Smooth muscle cell of bladder (primary cell): ENCODE measurements around the gene LEMD2. TPM values are rescaled to one million over a fixed set of nuclear protein-coding genes. Genes with fewer than 3 reads are reported as not detected.

Source experiments
- total RNA-seq: library from RNA; depleted of rRNA; stranded (reverse); fragments of >200 nt; gene quantifications from 2 replicates; pipeline ENCODE4 v1.2.3, GENCODE V29; 2014

The LEMD2 gene
- total RNA-seq = 32.6 and 33.7 TPM in 2 replicates

GRCh38 chr6:33788694-33789549 lies at the start of gene LEMD2:
LEMD2 (minus strand) TSS chr6:33789130; CDS start chr6:33789116, 14 bp downstream.

GRCh38 chr6:33803571-33804053 lies 14.7 kb upstream of the LEMD2 start, which contains the start of gene MLN:
MLN (minus strand) TSS chr6:33804003; CDS start chr6:33801163, 2,840 bp downstream.

GRCh38 chr6:33746651-33747100 lies 42.3 kb downstream of the LEMD2 start, which contains the start of gene IP6K3:
IP6K3 (minus strand) TSS chr6:33746905; CDS start chr6:33735476, 11,429 bp downstream.

Other genes starting within 250 kb of the LEMD2 start
- 9.4 and 11.1 TPM in 2 replicates for gene BAK1, start 208.9 kb downstream of the LEMD2 start, total RNA-seq
- gene ITPR3, start 167.8 kb downstream of the LEMD2 start, total RNA-seq = 10.5 and 15.5 TPM in 2 replicates
- gene UQCC2, start 77.4 kb downstream of the LEMD2 start, total RNA-seq = 29.7 and 30.2 TPM in 2 replicates
- gene IP6K3, start 42.2 kb downstream of the LEMD2 start, total RNA-seq = 0.14 and 0.18 TPM in 2 replicates
- gene MLN, start 14.9 kb upstream of the LEMD2 start, total RNA-seq = not detected in 2 replicates